CD14-positive monocyte (primary cell): ENCODE measurements around the gene ACSS1. TPM values are rescaled to one million over a fixed set of nuclear protein-coding genes. Genes with fewer than 3 reads are reported as not detected.

Source experiments
- DNase-seq, 3 donors: peaks; one replicate each; pipeline ENCODE4 v3.0.0-alpha.2; 2011 to 2022
- H2AFZ ChIP-seq: 2 replicates; pipeline ENCODE4 v1.6.0; 2012; ENCODE audit warnings: mild to moderate bottlenecking, low read depth, low read length, inconsistent platforms; ENCODE audit not compliant: insufficient read depth, poor library complexity, severe bottlenecking
- H3K27ac ChIP-seq, 2 donors: 1 replicate in 1 of 2; 2 replicates in 1 of 2; pipeline ENCODE4 v1.5.1; 2012 to 2013; ENCODE audit warnings: low read length in 2 of 2, control low read depth in 1 of 2, inconsistent platforms in 1 of 2, low read depth in 1 of 2, mild to moderate bottlenecking in 1 of 2
- H3K27me3 ChIP-seq, 2 donors: one replicate each; pipeline versions ENCODE4 v1.6.0 to v1.6.1; 2011 to 2013; ENCODE audit warnings: low read length in 2 of 2; ENCODE audit not compliant: control insufficient read depth in 2 of 2, insufficient read depth in 2 of 2
- H3K36me3 ChIP-seq, 2 donors: replicated peaks in 1 of 2; 1 replicate in 1 of 2; 2 replicates in 1 of 2; pipeline versions ENCODE4 v1.5.1 to v1.6.1; 2012 to 2013; ENCODE audit warnings: low read length in 2 of 2, control low read depth in 1 of 2, inconsistent platforms in 1 of 2, mild to moderate bottlenecking in 1 of 2; ENCODE audit not compliant: insufficient read depth in 2 of 2, control insufficient read depth in 1 of 2
- H3K4me1 ChIP-seq, 2 donors: 1 replicate in 1 of 2; 2 replicates in 1 of 2; pipeline versions ENCODE4 v1.5.1 to v1.6.1; 2012 to 2013; ENCODE audit warnings: low read length in 2 of 2, control low read depth in 1 of 2, inconsistent platforms in 1 of 2, mild to moderate bottlenecking in 1 of 2, moderate library complexity in 1 of 2; ENCODE audit not compliant: insufficient read depth in 2 of 2, control insufficient read depth in 1 of 2
- H3K4me2 ChIP-seq: replicated peaks from 2 replicates; pipeline ENCODE3; 2012; ENCODE audit warnings: low read length, moderate library complexity, mild to moderate bottlenecking; ENCODE audit not compliant: poor library complexity, severe bottlenecking; ENCODE audit errors: extremely low read depth
- H3K4me3 ChIP-seq, 3 experiments: fragments of 200-600 bp in 1 of 3; sonication (generic) in 1 of 3; replicated peaks in 1 of 3; 1 replicate in 2 of 3; 2 replicates in 1 of 3; pipeline ENCODE4 v1.5.1; 2011 to 2013; ENCODE audit warnings: low read length in 3 of 3, mild to moderate bottlenecking in 3 of 3, control low read depth in 2 of 3, low read depth in 2 of 3, inconsistent platforms in 1 of 3, moderate library complexity in 1 of 3
- H3K79me2 ChIP-seq: 2 replicates; pipeline ENCODE4 v1.6.0; 2012; ENCODE audit warnings: mild to moderate bottlenecking, control low read depth, inconsistent platforms, low read length, moderate library complexity; ENCODE audit not compliant: insufficient read depth
- H3K9ac ChIP-seq: 2 replicates; pipeline ENCODE4 v1.6.0; 2017; ENCODE audit warnings: low read length, mild to moderate bottlenecking; ENCODE audit not compliant: insufficient read depth, poor library complexity, severe bottlenecking
- H3K9me3 ChIP-seq, 2 donors: replicated peaks in 1 of 2; 1 replicate in 1 of 2; 2 replicates in 1 of 2; pipeline versions ENCODE4 v1.5.1 to v1.6.1; 2012 to 2013; ENCODE audit warnings: low read length in 2 of 2, control low read depth in 1 of 2; ENCODE audit not compliant: control insufficient read depth in 1 of 2, insufficient read depth in 1 of 2
- H4K20me1 ChIP-seq: 2 replicates; pipeline ENCODE4 v1.6.0; 2012; ENCODE audit warnings: mild to moderate bottlenecking, low read length, control low read depth, moderate library complexity; ENCODE audit not compliant: insufficient read depth
- H3K27ac Mint-ChIP-seq, 7 donors: one replicate each; pipeline ENCODE4 v1.8.0; 2020; ENCODE audit warnings: mild to moderate bottlenecking in 7 of 7, mixed read lengths in 7 of 7, moderate library complexity in 6 of 7, inconsistent platforms in 2 of 7
- H3K27me3 Mint-ChIP-seq, 3 donors: one replicate each; pipeline ENCODE4 v1.8.0; 2021 to 2022; ENCODE audit warnings: low read depth in 3 of 3, mild to moderate bottlenecking in 3 of 3, mixed read lengths in 3 of 3, moderate library complexity in 3 of 3, inconsistent platforms in 1 of 3
- H3K36me3 Mint-ChIP-seq, 2 donors: one replicate each; pipeline ENCODE4 v1.8.0; 2020; ENCODE audit warnings: mixed read lengths in 2 of 2, inconsistent platforms in 1 of 2, mild to moderate bottlenecking in 1 of 2
- H3K4me1 Mint-ChIP-seq: one replicate; pipeline ENCODE4 v1.8.0; 2020; ENCODE audit warnings: mild to moderate bottlenecking, mixed read lengths
- H3K4me3 Mint-ChIP-seq, 2 donors: one replicate each; pipeline ENCODE4 v1.8.0; 2020; ENCODE audit warnings: mild to moderate bottlenecking in 2 of 2, mixed read lengths in 2 of 2, moderate library complexity in 1 of 2
- H3K9me3 Mint-ChIP-seq, 7 donors: one replicate each; pipeline ENCODE4 v1.8.0; 2020 to 2022; ENCODE audit warnings: mixed read lengths in 7 of 7, mild to moderate bottlenecking in 6 of 7, moderate library complexity in 6 of 7, inconsistent platforms in 2 of 7
- WGBS: methylation state at CpG from one replicate; pipeline ENCODE4 v1.1.5; 2013; ENCODE audit warnings: missing lambda C conversion rate; ENCODE audit not compliant: insufficient coverage; 5-methylcytosine and 5-hydroxymethylcytosine counted together
- intact Hi-C, 2 donors: fragments of 100-400 bp; cut with micrococcal nuclease; formaldehyde crosslinking; loops; one replicate each; pipeline versions ENCODE4 v1.15.0 to v1.15.1; 2023
- polyA plus RNA-seq, 3 donors: library from polyadenylated mRNA; depleted of rRNA in 1 of 3; unstranded in 2 of 3; stranded (reverse) in 1 of 3; fragments of 300-500 nt in 2 of 3; fragments of >200 nt in 1 of 3; fragmentation: Illumina TruSeq in 2 of 3; gene quantifications; 1 replicate in 2 of 3; 2 replicates in 1 of 3; pipeline ENCODE4 v1.2.3, GENCODE V29; 2012 to 2021
- TF ChIP-seq, protein P1 (sequence below): fragments of 200-600 bp; IDR thresholded peaks from one replicate; pipeline ENCODE4 v1.8.0; 2022; ENCODE audit warnings: antibody characterized with exemption, mild to moderate bottlenecking

The ACSS1 gene
- polyA plus RNA-seq, 3 donors, result 26.6 to 32.0 (median 27.6) TPM

DNA sequence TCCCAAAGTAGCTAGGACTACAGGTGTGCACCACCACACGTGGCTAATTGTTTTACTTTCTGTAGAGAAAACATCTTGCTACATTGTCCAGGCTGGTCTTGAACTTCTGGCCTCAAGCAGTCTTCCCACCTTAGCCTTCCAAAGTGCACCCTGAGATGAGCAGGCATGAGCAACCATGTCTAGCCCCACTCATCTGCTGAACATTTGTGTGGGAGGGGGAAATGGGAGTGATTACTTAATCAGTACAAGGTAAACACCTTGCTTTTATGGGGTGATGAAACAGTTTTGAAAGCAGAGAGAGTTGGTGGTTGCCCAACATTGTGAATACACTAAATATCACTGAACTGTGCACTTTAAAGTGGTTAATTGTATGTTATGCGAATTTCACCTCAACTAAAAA is 70.7 kb downstream of the ACSS1 start:
- peak overlapping the region in 1 of 7 donors; percentile 75 for H3K27ac Mint-ChIP-seq
- Histone ChIP-seq H3K9me3 (no peaks in the 10 kb centered on the region), H3K79me2 (peaks cover 94% of the 10 kb centered on the region), H3K27me3 (no peaks in the 10 kb centered on the region), H2AFZ (no peak overlapping the region), H4K20me1 (peaks cover 8% of the 10 kb centered on the region), H3K4me2 (no peak overlapping the region), H3K4me3 (no peak overlapping the region), H3K27ac (peak overlapping the region in 1 of 2 donors; percentile 87), H3K4me1 (peaks cover 66 to 94% of the 10 kb centered on the region in 2 donors), H3K9ac (no peak overlapping the region), H3K36me3 (peaks cover 0 to 9% of the 10 kb centered on the region in 2 donors)
- TF ChIP-seq, protein P1, sequence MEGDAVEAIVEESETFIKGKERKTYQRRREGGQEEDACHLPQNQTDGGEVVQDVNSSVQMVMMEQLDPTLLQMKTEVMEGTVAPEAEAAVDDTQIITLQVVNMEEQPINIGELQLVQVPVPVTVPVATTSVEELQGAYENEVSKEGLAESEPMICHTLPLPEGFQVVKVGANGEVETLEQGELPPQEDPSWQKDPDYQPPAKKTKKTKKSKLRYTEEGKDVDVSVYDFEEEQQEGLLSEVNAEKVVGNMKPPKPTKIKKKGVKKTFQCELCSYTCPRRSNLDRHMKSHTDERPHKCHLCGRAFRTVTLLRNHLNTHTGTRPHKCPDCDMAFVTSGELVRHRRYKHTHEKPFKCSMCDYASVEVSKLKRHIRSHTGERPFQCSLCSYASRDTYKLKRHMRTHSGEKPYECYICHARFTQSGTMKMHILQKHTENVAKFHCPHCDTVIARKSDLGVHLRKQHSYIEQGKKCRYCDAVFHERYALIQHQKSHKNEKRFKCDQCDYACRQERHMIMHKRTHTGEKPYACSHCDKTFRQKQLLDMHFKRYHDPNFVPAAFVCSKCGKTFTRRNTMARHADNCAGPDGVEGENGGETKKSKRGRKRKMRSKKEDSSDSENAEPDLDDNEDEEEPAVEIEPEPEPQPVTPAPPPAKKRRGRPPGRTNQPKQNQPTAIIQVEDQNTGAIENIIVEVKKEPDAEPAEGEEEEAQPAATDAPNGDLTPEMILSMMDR, result no peak
- WGBS, result no CpG with 5 or more reads among the region's 2 CpGs
- intact Hi-C loops, result no loop called here
- peaks cover 0 to 3% (median 2%) of the 10 kb centered on the region in 3 donors for H3K27me3 Mint-ChIP-seq
- H3K4me3 Mint-ChIP-seq, result no peak overlapping the region
- peaks cover 96% of the 10 kb centered on the region for H3K4me1 Mint-ChIP-seq
- no peak for DNase-seq
- no peaks in the 10 kb centered on the region for H3K9me3 Mint-ChIP-seq
- H3K36me3 Mint-ChIP-seq, result peaks cover 19 to 22% of the 10 kb centered on the region in 2 donors

DNA sequence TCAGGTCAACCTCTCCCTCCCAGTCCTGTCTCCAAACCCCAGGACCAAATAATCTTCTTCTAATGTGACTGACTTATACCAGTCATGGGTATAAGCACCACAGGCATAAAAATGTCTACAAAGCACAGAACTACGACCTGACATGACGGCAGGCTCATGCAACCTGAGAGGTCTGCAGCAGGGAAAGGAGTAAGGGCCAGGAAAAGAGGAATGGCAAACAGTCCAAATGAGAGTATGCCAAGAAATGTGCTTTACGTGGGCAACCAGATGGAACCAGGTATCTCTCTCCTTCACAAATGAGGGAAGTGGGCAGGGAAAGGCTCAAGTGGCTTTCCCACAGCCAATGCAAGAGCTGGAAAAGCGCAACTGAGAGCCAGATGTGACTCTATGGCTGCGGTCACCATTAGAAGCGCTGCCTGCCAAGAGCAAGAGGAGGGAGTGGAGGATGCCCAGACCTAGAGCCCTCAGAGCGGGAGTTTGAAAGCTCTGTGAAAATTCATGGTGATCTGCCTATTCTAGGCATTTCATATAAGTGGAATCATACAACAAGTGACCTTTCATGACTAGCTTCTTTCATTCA is 71.4 kb downstream of the ACSS1 start:
- peaks cover 97% of the 10 kb centered on the region for H3K4me1 Mint-ChIP-seq
- H3K27me3 Mint-ChIP-seq, result peaks cover 0 to 3% (median 2%) of the 10 kb centered on the region in 3 donors
- H3K9me3 Mint-ChIP-seq, result no peaks in the 10 kb centered on the region
- H2AFZ ChIP-seq, result no peak overlapping the region
- no peak overlapping the region for H3K4me3 Mint-ChIP-seq
- no peak overlapping the region for H3K9ac ChIP-seq
- no peak for DNase-seq
- H3K4me1 ChIP-seq, result peaks cover 66 to 94% of the 10 kb centered on the region in 2 donors
- no peak overlapping the region for H3K4me2 ChIP-seq
- TF ChIP-seq, protein P1, result no peak
- H3K27ac ChIP-seq, result peak overlapping the region; percentile 20 to 87
- peaks cover 87% of the 10 kb centered on the region for H3K79me2 ChIP-seq
- peaks cover 8% of the 10 kb centered on the region for H4K20me1 ChIP-seq
- no peak overlapping the region for H3K4me3 ChIP-seq
- H3K36me3 ChIP-seq, result peaks cover 0 to 9% of the 10 kb centered on the region in 2 donors
- H3K9me3 ChIP-seq, result no peaks in the 10 kb centered on the region
- peaks cover 21 to 24% of the 10 kb centered on the region in 2 donors for H3K36me3 Mint-ChIP-seq
- peak overlapping the region in 6 of 7 donors; percentile 71 to 87 (median 80) for H3K27ac Mint-ChIP-seq
- intact Hi-C loops, result no loop called here
- no peaks in the 10 kb centered on the region for H3K27me3 ChIP-seq
- 96% methylated on average over 6 of the region's 7 CpGs for WGBS
